Caki2 (cell line): ENCODE data around the gene ZMYM5. TPM values are rescaled to one million over a fixed set of nuclear protein-coding genes. Genes with fewer than 3 reads are reported as not detected.
"Not testable (repeated sequence)": the region's sequence is repeated elsewhere in the genome, so short reads cannot be mapped to it uniquely, and the experiment has no call there.

Source experiments
- DNase-seq: peaks from one replicate; pipeline ENCODE4 v3.0.0-alpha.2; 2015; ENCODE audit warnings: low read depth
- in situ Hi-C: cut with HindIII; loops from 2 replicates; pipeline ENCODE4 v1.10.0; 2016; ENCODE audit warnings: low sequenced_read_pairs, low pct_unique_long_range_greater_than_20kb, mixed read lengths
- total RNA-seq: library from RNA; depleted of rRNA; stranded (reverse); fragments of >200 nt; shearing (Covaris generic); gene quantifications from 2 replicates; pipeline ENCODE4 v1.2.3, GENCODE V29; 2014; ENCODE audit warnings: low replicate concordance; rRNA removed

The ZMYM5 gene
- 3.3 and 4.5 TPM in 2 replicates for total RNA-seq

- in situ Hi-C loops: no loop called here
- DNase-seq: peak; percentile 99
Observed at GRCh38 chr13:19863323-19864023, at the start of gene ZMYM5. Gene ZMYM5 (minus strand): TSS chr13:19863649. CDS start chr13:19852180, 11,469 bp downstream.

- in situ Hi-C loops: no loop called here
- peak; percentile 77 for DNase-seq
Observed at GRCh38 chr13:19910336-19911072, 47.1 kb upstream of the ZMYM5 start.

- in situ Hi-C loops: no loop called here
- DNase-seq: no peak
Observed at GRCh38 chr13:19908350-19908986, 45.0 kb upstream of the ZMYM5 start.

GRCh38 chr13:19905487-19906195, 42.2 kb upstream of the ZMYM5 start:
- in situ Hi-C loops, DNase-seq: not testable (repeated sequence)

- in situ Hi-C loops: no loop called here
- no peak for DNase-seq
Observed at GRCh38 chr13:19890030-19890429, 26.6 kb upstream of the ZMYM5 start.

GRCh38 chr13:19888799-19889198, 25.4 kb upstream of the ZMYM5 start:
- no peak for DNase-seq
- in situ Hi-C loops: no loop called here

- in situ Hi-C loops: no loop called here
- DNase-seq: no peak
Observed at GRCh38 chr13:19882231-19882630, 18.8 kb upstream of the ZMYM5 start.

GRCh38 chr13:19881641-19882040, 18.2 kb upstream of the ZMYM5 start:
- in situ Hi-C loops: no loop called here
- DNase-seq: no peak

GRCh38 chr13:19864746-19865309, 1.4 kb upstream of the ZMYM5 start:
- in situ Hi-C loops: no loop called here
- no peak for DNase-seq

GRCh38 chr13:19864024-19864745, 736 bp upstream of the ZMYM5 start:
- peak; percentile 83 for DNase-seq
- in situ Hi-C loops: no loop called here

GRCh38 chr13:19862481-19863313, 752 bp downstream of the ZMYM5 start:
- in situ Hi-C loops: no loop called here
- peak; percentile 47 for DNase-seq

GRCh38 chr13:19861762-19862161, 1.7 kb downstream of the ZMYM5 start:
- no peak for DNase-seq
- in situ Hi-C loops: no loop called here

GRCh38 chr13:19860884-19861655, 2.4 kb downstream of the ZMYM5 start:
- in situ Hi-C loops: no loop called here
- DNase-seq: peak; percentile 64

GRCh38 chr13:19857637-19858036, 5.8 kb downstream of the ZMYM5 start:
- in situ Hi-C loops, DNase-seq: not testable (repeated sequence)

GRCh38 chr13:19852766-19853165, 10.7 kb downstream of the ZMYM5 start:
- in situ Hi-C loops: no loop called here
- DNase-seq: no peak

- peak; percentile 73 for DNase-seq
- in situ Hi-C loops: no loop called here
Observed at GRCh38 chr13:19845758-19846157, 17.7 kb downstream of the ZMYM5 start.
